Fibroblast of villous mesenchyme (primary cell): Measurements from ENCODE around the gene ZSCAN2. TPM values are rescaled to one million over a fixed set of nuclear protein-coding genes. Genes with fewer than 3 reads are reported as not detected.

Experiments used
- DNase-seq: peaks from one replicate; pipeline ENCODE4 v3.0.0-alpha.2; 2010; ENCODE audit warnings: low read depth
- H3K4me3 ChIP-seq: 2 replicates; pipeline ENCODE4 v1.5.1; 2011; ENCODE audit warnings: low read depth, mild to moderate bottlenecking, low read length
- CTCF ChIP-seq: IDR thresholded peaks from 2 replicates; pipeline ENCODE4 v1.5.1; 2012; ENCODE audit warnings: low read depth, mild to moderate bottlenecking, low read length; ENCODE audit not compliant: insufficient read depth
- total RNA-seq: library from RNA; depleted of rRNA; stranded (reverse); fragments of >200 nt; gene quantifications from 2 replicates; pipeline ENCODE4 v1.2.3, GENCODE V29; 2012

The ZSCAN2 gene
- total RNA-seq, 1 donor: 5.6 TPM

GRCh38 chr15:84595660-84596059 is 5.1 kb upstream of the ZSCAN2 start:
- DNase-seq: no peak
- H3K4me3 ChIP-seq: no peak overlapping the region
- no peak for TF ChIP-seq CTCF

GRCh38 chr15:84597296-84597695 is 3.5 kb upstream of the ZSCAN2 start:
- no peak for TF ChIP-seq CTCF
- DNase-seq: no peak
- no peak overlapping the region for H3K4me3 ChIP-seq

GRCh38 chr15:84598250-84598649 is 2.6 kb upstream of the ZSCAN2 start:
- no peak for TF ChIP-seq CTCF
- DNase-seq: no peak
- H3K4me3 ChIP-seq: no peak overlapping the region

GRCh38 chr15:84598993-84599392 is 1.8 kb upstream of the ZSCAN2 start:
- peak; percentile 74 for DNase-seq
- peak; percentile 87 for TF ChIP-seq CTCF
- no peak overlapping the region for H3K4me3 ChIP-seq

GRCh38 chr15:84599906-84600305 is 903 bp upstream of the ZSCAN2 start:
- TF ChIP-seq CTCF: no peak
- H3K4me3 ChIP-seq: peak overlapping the region; percentile 98
- DNase-seq: no peak

GRCh38 chr15:84600331-84600686 is 500 bp upstream of the ZSCAN2 start:
- peak; percentile 80 for DNase-seq
- peak overlapping the region; percentile 98 for H3K4me3 ChIP-seq
- TF ChIP-seq CTCF: no peak

GRCh38 chr15:84601555-84601838 is 688 bp downstream of the ZSCAN2 start:
- no peak for DNase-seq
- no peak for TF ChIP-seq CTCF

More at GRCh38 chr15:84601555-84601838, 688 bp downstream of the ZSCAN2 start:
- H3K4me3 ChIP-seq: peak overlapping the region; percentile 98
